Suprapubic skin (tissue), 4 donors: ENCODE data around the gene OAF. TPM values are rescaled to one million over a fixed set of nuclear protein-coding genes. Genes with fewer than 3 reads are reported as not detected.
A peak's percentile ranks its signal among the peaks of the same experiment; 100 is the strongest.

Experiments used
- DNase-seq, 2 donors: peaks; one replicate each; pipeline ENCODE4 v3.0.0-alpha.2; 2019; ENCODE audit warnings: low spot score in 2 of 2
- H3K27ac ChIP-seq: fragments of 200-600 bp; sonication (generic); one replicate; pipeline ENCODE4 v1.5.1; 2019
- H3K27me3 ChIP-seq: fragments of 200-600 bp; sonication (generic); one replicate; pipeline ENCODE4 v1.5.1; 2019
- H3K36me3 ChIP-seq: fragments of 200-600 bp; sonication (generic); one replicate; pipeline ENCODE4 v1.5.1; 2019
- H3K4me1 ChIP-seq: fragments of 200-600 bp; sonication (generic); one replicate; pipeline ENCODE4 v1.5.1; 2019
- H3K4me3 ChIP-seq: fragments of 200-600 bp; sonication (generic); one replicate; pipeline ENCODE4 v1.5.1; 2019; ENCODE audit warnings: mild to moderate bottlenecking
- H3K9me3 ChIP-seq: fragments of 200-600 bp; sonication (generic); one replicate; pipeline ENCODE4 v1.5.1; 2019
- CTCF ChIP-seq, 2 donors: fragments of 200-600 bp in 1 of 2; fragments of 450-650 bp in 1 of 2; sonication (generic) in 1 of 2; IDR thresholded peaks; one replicate each; pipeline ENCODE4 v1.5.1; 2016 to 2019; ENCODE audit warnings: antibody characterized with exemption in 2 of 2, mild to moderate bottlenecking in 1 of 2, moderate library complexity in 1 of 2
- EP300 ChIP-seq: sonication (generic); formaldehyde crosslinking; IDR thresholded peaks from one replicate; pipeline ENCODE4 v1.6.1; 2017; ENCODE audit warnings: antibody characterized with exemption
- POLR2A ChIP-seq, 2 donors: fragments of 450-650 bp; IDR thresholded peaks; one replicate each; pipeline ENCODE4 v1.6.1; 2017; ENCODE audit warnings: antibody characterized with exemption in 2 of 2, mild to moderate bottlenecking in 2 of 2, moderate library complexity in 2 of 2
- POLR2AphosphoS5 ChIP-seq, 3 donors: sonication (generic); formaldehyde crosslinking; IDR thresholded peaks; one replicate each; pipeline ENCODE4 v1.6.1; 2017; ENCODE audit warnings: antibody characterized with exemption in 3 of 3
- WGBS: methylation state at CpG from one replicate; pipeline ENCODE4 v1.1.5; 2018; 5-methylcytosine and 5-hydroxymethylcytosine counted together
- total RNA-seq, 4 donors: library from RNA; depleted of rRNA; stranded (reverse); fragments of >200 nt; gene quantifications; one replicate each; pipeline ENCODE4 v1.1.0, GENCODE V29; 2016

OAF gene
- total RNA-seq, 4 donors from 2014 or later = 5.0 to 13.0 (median 10.8) TPM

DNA sequence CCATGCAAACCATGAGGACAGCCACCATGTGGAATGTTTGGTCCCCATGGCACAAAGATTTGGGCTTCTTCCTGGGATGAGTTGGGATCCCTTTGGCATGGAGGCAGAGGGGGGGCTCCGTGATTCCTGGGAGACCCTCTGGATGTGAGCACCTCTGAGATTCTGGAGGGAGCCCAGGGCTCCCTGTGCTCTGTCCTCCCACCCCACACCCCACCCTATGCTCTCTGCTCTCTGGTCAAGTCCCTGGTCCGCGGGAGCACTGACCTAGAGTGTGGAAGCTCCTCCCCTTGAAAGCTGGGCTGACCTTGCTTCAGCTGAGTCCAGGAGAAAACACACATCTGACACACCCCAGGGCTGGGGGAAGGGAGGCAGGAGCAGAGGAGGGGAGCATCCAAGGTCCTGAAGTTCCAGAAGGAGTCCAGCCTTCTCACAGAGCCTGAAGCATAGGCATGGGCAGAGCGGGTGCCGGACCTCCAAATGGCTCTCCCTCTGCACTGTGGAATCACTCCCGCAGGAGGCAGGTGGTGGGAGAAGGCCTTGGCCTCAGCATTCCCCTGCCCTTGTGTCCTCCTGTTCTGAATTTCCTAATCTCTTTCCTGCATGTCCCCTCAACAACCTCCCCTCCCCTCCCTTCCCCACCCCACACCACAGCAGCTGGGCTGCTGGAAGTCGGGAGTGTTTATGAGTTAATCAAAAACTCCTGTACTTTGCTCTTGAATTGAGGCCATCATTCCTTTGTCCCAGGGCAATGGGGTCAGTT lies 25.7 kb upstream of the OAF start:
- no peak for TF ChIP-seq POLR2AphosphoS5 (IDR thresholded peaks at IDR 0.05)
- no peak for TF ChIP-seq POLR2A (IDR thresholded peaks at IDR 0.05)
- no peak for TF ChIP-seq EP300
- no peak for TF ChIP-seq CTCF (IDR thresholded peaks at IDR 0.05)
- 64% methylated on average over 4 of the region's 7 CpGs for WGBS
- Histone ChIP-seq H3K27ac (peak overlapping the region; percentile 84), H3K36me3 (no peaks in the 10 kb centered on the region), H3K4me3 (peak overlapping the region; percentile 10), H3K27me3 (no peaks in the 10 kb centered on the region), H3K4me1 (peaks cover 68% of the 10 kb centered on the region), H3K9me3 (no peaks in the 10 kb centered on the region)
- DNase-seq = peak; percentile 67 to 85

DNA sequence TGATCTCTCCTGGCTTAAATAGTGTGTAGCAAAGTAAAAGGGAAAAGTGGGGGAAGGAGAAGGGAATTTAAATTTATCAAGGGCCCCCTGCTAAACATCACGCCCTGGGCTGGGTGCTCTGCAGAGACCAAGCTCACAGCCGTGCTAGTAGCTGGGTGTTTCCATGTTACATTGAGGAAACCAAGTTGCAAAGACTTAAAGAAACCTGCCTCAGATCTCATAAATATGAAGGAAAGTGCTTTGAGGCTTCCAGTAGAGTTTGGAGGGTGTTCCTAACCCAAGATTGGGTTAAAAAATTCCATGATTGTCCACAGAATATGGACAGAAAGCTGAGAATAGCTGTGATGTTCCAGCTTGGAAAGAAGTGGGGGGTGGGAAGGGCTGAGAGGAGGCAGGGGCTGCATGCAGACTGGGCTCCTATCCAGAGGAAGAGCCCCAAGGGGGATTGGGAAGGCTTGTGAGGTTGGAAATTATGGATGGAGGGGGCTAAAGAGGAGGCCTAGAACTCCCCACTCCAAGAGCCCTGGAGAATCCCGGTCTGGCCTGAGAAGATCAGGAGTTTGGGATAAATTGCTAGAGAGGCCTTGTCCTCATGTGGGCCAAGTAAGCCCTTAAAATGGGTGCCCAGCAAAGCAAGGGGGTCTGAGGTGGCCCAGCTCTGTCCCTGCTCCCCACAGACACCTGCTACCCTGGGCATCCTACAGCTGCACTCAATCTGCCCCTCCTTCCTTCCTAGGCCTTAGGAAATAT lies 25.0 kb upstream of the OAF start:
- Histone ChIP-seq H3K4me1 (peaks cover 61% of the 10 kb centered on the region), H3K36me3 (no peaks in the 10 kb centered on the region), H3K27ac (peak overlapping the region; percentile 83), H3K4me3 (no peak overlapping the region), H3K9me3 (no peaks in the 10 kb centered on the region), H3K27me3 (no peaks in the 10 kb centered on the region)
- TF ChIP-seq EP300 (no peak), POLR2AphosphoS5 (IDR thresholded peaks at IDR 0.05) (no peak), POLR2A (IDR thresholded peaks at IDR 0.05) (no peak), CTCF (IDR thresholded peaks at IDR 0.05) (no peak)
- 59% methylated on average over 3 of the region's 3 CpGs for WGBS
- DNase-seq = peak in 1 of 2 donors; percentile 47

DNA sequence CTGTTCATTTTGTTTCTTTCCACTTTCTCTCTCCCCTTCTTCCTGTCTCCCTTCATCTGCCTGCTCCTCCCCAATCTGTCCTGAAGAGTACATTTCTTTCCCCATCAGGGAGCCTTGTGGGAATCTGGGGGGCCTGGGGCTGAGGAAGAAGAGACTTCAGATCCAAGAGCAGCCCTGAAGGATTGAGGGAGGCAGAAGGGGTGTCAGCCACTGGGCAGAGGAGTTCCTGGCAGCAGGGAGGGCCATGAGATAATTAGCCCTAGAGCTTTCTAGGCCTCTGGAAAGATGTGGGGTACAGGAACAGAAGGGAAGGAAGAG lies 24.4 kb upstream of the OAF start:
- no peaks in the 10 kb centered on the region for H3K9me3 ChIP-seq
- TF ChIP-seq POLR2A (IDR thresholded peaks at IDR 0.05) (no peak), CTCF (IDR thresholded peaks at IDR 0.05) (no peak), EP300 (no peak), POLR2AphosphoS5 (IDR thresholded peaks at IDR 0.05) (no peak)
- H3K27me3 ChIP-seq = no peaks in the 10 kb centered on the region
- DNase-seq = peak in 1 of 2 donors; percentile 33
- peak overlapping the region; percentile 83 for H3K27ac ChIP-seq
- no peak overlapping the region for H3K4me3 ChIP-seq
- H3K36me3 ChIP-seq = no peaks in the 10 kb centered on the region
- peaks cover 57% of the 10 kb centered on the region for H3K4me1 ChIP-seq

DNA sequence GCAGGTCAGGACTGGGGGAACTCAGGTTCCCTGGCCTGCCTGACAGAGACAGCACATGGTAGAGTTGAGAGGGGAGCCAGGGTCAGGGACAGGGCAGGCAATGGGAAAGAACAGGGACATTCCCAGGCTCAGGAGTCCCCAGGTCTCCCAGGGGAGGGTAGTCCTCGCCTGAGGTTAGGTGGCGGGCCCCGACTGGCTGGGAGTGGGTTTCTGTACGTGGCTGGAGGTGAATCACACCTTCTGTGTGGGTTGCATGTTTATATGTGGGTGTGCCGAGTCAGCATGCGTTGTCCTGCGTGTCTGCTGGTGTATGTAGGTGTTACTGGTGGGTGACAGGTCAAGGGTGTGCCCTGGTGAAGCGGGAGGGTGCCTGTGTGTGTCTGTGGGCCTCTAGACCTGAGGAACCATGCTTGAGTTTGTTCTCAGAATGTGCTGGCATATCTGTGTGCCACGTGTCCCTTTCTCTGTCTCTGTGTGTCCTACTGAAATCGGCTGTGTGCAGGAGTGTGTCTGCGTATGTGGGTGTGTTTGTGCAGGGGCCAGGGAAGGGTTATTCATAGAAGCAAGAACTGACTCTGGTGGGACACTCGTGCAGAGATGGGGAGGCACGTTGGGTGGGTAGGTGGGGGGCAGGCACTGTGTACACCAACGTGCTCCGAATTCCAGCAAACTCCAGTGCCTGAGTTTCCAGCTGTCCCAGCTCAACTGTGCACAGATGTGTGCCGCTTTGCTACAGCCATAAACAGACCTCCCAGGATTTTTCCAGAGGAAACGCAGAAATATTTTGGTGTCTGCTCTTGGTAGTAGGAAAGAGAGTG lies 23.8 kb upstream of the OAF start:
- no peak overlapping the region for H3K4me3 ChIP-seq
- WGBS = 53% methylated on average over 17 of the region's 17 CpGs
- DNase-seq = peak; percentile 58 to 73
- H3K27ac ChIP-seq = peak overlapping the region; percentile 83
- H3K27me3 ChIP-seq = no peaks in the 10 kb centered on the region
- H3K9me3 ChIP-seq = no peaks in the 10 kb centered on the region
- TF ChIP-seq POLR2AphosphoS5 (IDR thresholded peaks at IDR 0.05) (no peak), CTCF (IDR thresholded peaks at IDR 0.05) (no peak), POLR2A (IDR thresholded peaks at IDR 0.05) (no peak), EP300 (no peak)
- H3K4me1 ChIP-seq = peaks cover 57% of the 10 kb centered on the region
- H3K36me3 ChIP-seq = no peaks in the 10 kb centered on the region
